Measurements from ENCODE around the gene UBE2Q2.
"Not testable (repeated sequence)": the region's sequence is repeated elsewhere in the genome, so short reads cannot be mapped to it uniquely, and the experiment has no call there.

The UBE2Q2 gene

GRCh38 chr15:75832114-75832513 lies 11.1 kb upstream of the UBE2Q2 start:
- Histone ChIP-seq H3K27me3 (ENCODE audit: control insufficient read depth, insufficient read depth, low read length) (no peaks in the 10 kb centered on the region), H3K36me3 (ENCODE audit: control insufficient read depth, insufficient read depth, low read length) (no peaks in the 10 kb centered on the region), H3K4me3 (ENCODE audit: low read length) (no peak overlapping the region), H3K4me1 (ENCODE audit: control insufficient read depth, insufficient read depth, low read length) (no peaks in the 10 kb centered on the region), H3K9ac (ENCODE audit: low read length) (no peak overlapping the region), H3K27ac (ENCODE audit: low read depth, low read length) (no peak overlapping the region)

GRCh38 chr15:75834021-75834420 lies 9.2 kb upstream of the UBE2Q2 start:
- Histone ChIP-seq H3K9ac (ENCODE audit: low read length) (no peak overlapping the region), H3K4me3 (ENCODE audit: low read length) (no peak overlapping the region), H3K4me1 (ENCODE audit: control insufficient read depth, insufficient read depth, low read length) (no peaks in the 10 kb centered on the region), H3K27me3 (ENCODE audit: control insufficient read depth, insufficient read depth, low read length) (no peaks in the 10 kb centered on the region), H3K36me3 (ENCODE audit: control insufficient read depth, insufficient read depth, low read length) (no peaks in the 10 kb centered on the region), H3K27ac (ENCODE audit: low read depth, low read length) (no peak overlapping the region)

GRCh38 chr15:75835990-75836958 lies 7.0 kb upstream of the UBE2Q2 start:
- no peak overlapping the region for H3K9ac ChIP-seq (ENCODE audit: low read length)
- H3K27me3 ChIP-seq (ENCODE audit: control insufficient read depth, insufficient read depth, low read length), result no peaks in the 10 kb centered on the region
- H3K4me3 ChIP-seq (ENCODE audit: low read length), result no peak overlapping the region
- no peak overlapping the region for H3K27ac ChIP-seq (ENCODE audit: low read depth, low read length)
- peaks cover 2% of the 10 kb centered on the region for H3K4me1 ChIP-seq (ENCODE audit: control insufficient read depth, insufficient read depth, low read length)
- no peaks in the 10 kb centered on the region for H3K36me3 ChIP-seq (ENCODE audit: control insufficient read depth, insufficient read depth, low read length)

- H3K9ac ChIP-seq (ENCODE audit: low read length), result no peak overlapping the region
- no peak overlapping the region for H3K27ac ChIP-seq (ENCODE audit: low read depth, low read length)
- no peak overlapping the region for H3K4me3 ChIP-seq (ENCODE audit: low read length)
- H3K27me3 ChIP-seq (ENCODE audit: control insufficient read depth, insufficient read depth, low read length), result no peaks in the 10 kb centered on the region
- no peaks in the 10 kb centered on the region for H3K36me3 ChIP-seq (ENCODE audit: control insufficient read depth, insufficient read depth, low read length)
- H3K4me1 ChIP-seq (ENCODE audit: control insufficient read depth, insufficient read depth, low read length), result peaks cover 3% of the 10 kb centered on the region
These were observed 6.3 kb upstream of the UBE2Q2 start for GRCh38 chr15:75836959-75837334.

GRCh38 chr15:75840659-75841058 lies 2.6 kb upstream of the UBE2Q2 start:
- Histone ChIP-seq H3K27ac (ENCODE audit: low read depth, low read length) (no peak overlapping the region), H3K4me3 (ENCODE audit: low read length) (no peak overlapping the region), H3K36me3 (ENCODE audit: control insufficient read depth, insufficient read depth, low read length) (no peaks in the 10 kb centered on the region), H3K27me3 (ENCODE audit: control insufficient read depth, insufficient read depth, low read length) (no peaks in the 10 kb centered on the region), H3K9ac (ENCODE audit: low read length) (no peak overlapping the region), H3K4me1 (ENCODE audit: control insufficient read depth, insufficient read depth, low read length) (peaks cover 12% of the 10 kb centered on the region)

GRCh38 chr15:75841626-75842025 lies 1.6 kb upstream of the UBE2Q2 start:
- no peak overlapping the region for H3K9ac ChIP-seq (ENCODE audit: low read length)
- H3K27ac ChIP-seq (ENCODE audit: low read depth, low read length), result no peak overlapping the region

GRCh38 chr15:75843678-75844581 lies 683 bp downstream of the UBE2Q2 start:
- Histone ChIP-seq H3K4me3 (ENCODE audit: low read length) (peak overlapping the region; percentile 79), H3K27me3 (ENCODE audit: control insufficient read depth, insufficient read depth, low read length) (no peaks in the 10 kb centered on the region), H3K4me1 (ENCODE audit: control insufficient read depth, insufficient read depth, low read length) (peaks cover 13% of the 10 kb centered on the region), H3K9ac (ENCODE audit: low read length) (peak overlapping the region; percentile 80), H3K27ac (ENCODE audit: low read depth, low read length) (peak overlapping the region; percentile 97), H3K36me3 (ENCODE audit: control insufficient read depth, insufficient read depth, low read length) (no peaks in the 10 kb centered on the region)

More at GRCh38 chr15:75841626-75842025, 1.6 kb upstream of the UBE2Q2 start:
- Histone ChIP-seq H3K27me3 (ENCODE audit: control insufficient read depth, insufficient read depth, low read length) (no peaks in the 10 kb centered on the region), H3K4me1 (ENCODE audit: control insufficient read depth, insufficient read depth, low read length) (peaks cover 13% of the 10 kb centered on the region), H3K36me3 (ENCODE audit: control insufficient read depth, insufficient read depth, low read length) (no peaks in the 10 kb centered on the region), H3K4me3 (ENCODE audit: low read length) (no peak overlapping the region)

- no peaks in the 10 kb centered on the region for H3K27me3 ChIP-seq (ENCODE audit: control insufficient read depth, insufficient read depth, low read length)
- peak overlapping the region; percentile 79 for H3K4me3 ChIP-seq (ENCODE audit: low read length)
- peaks cover 13% of the 10 kb centered on the region for H3K4me1 ChIP-seq (ENCODE audit: control insufficient read depth, insufficient read depth, low read length)
- no peaks in the 10 kb centered on the region for H3K36me3 ChIP-seq (ENCODE audit: control insufficient read depth, insufficient read depth, low read length)
- H3K9ac ChIP-seq (ENCODE audit: low read length), result peak overlapping the region; percentile 64
- peak overlapping the region; percentile 97 for H3K27ac ChIP-seq (ENCODE audit: low read depth, low read length)
These were observed 1.5 kb downstream of the UBE2Q2 start for GRCh38 chr15:75844629-75845335.

GRCh38 chr15:75849167-75849566 lies 5.9 kb downstream of the UBE2Q2 start:
- H3K36me3 ChIP-seq (ENCODE audit: control insufficient read depth, insufficient read depth, low read length), result no peaks in the 10 kb centered on the region

GRCh38 chr15:75850708-75851107 lies 7.5 kb downstream of the UBE2Q2 start:
- Histone ChIP-seq H3K4me1 (ENCODE audit: control insufficient read depth, insufficient read depth, low read length) (peaks cover 1% of the 10 kb centered on the region), H3K27me3 (ENCODE audit: control insufficient read depth, insufficient read depth, low read length) (no peaks in the 10 kb centered on the region), H3K36me3 (ENCODE audit: control insufficient read depth, insufficient read depth, low read length) (no peaks in the 10 kb centered on the region), H3K4me3 (ENCODE audit: low read length) (no peak overlapping the region), H3K9ac (ENCODE audit: low read length) (no peak overlapping the region), H3K27ac (ENCODE audit: low read depth, low read length) (no peak overlapping the region)

More at GRCh38 chr15:75849167-75849566, 5.9 kb downstream of the UBE2Q2 start:
- Histone ChIP-seq H3K4me1 (ENCODE audit: control insufficient read depth, insufficient read depth, low read length) (peaks cover 10% of the 10 kb centered on the region), H3K27me3 (ENCODE audit: control insufficient read depth, insufficient read depth, low read length) (no peaks in the 10 kb centered on the region), H3K27ac (ENCODE audit: low read depth, low read length) (no peak overlapping the region), H3K9ac (ENCODE audit: low read length) (no peak overlapping the region), H3K4me3 (ENCODE audit: low read length) (no peak overlapping the region)

- not testable (repeated sequence) for H3K4me1 ChIP-seq (ENCODE audit: control insufficient read depth, insufficient read depth, low read length); H3K36me3 ChIP-seq (ENCODE audit: control insufficient read depth, insufficient read depth, low read length); H3K4me3 ChIP-seq (ENCODE audit: low read length)
These were observed 8.3 kb downstream of the UBE2Q2 start for GRCh38 chr15:75851566-75851965.

GRCh38 chr15:75857886-75858285 lies 14.6 kb downstream of the UBE2Q2 start:
- no peak overlapping the region for H3K4me3 ChIP-seq (ENCODE audit: low read length)
- H3K27ac ChIP-seq (ENCODE audit: low read depth, low read length), result no peak overlapping the region
- H3K36me3 ChIP-seq (ENCODE audit: control insufficient read depth, insufficient read depth, low read length), result no peaks in the 10 kb centered on the region
- H3K4me1 ChIP-seq (ENCODE audit: control insufficient read depth, insufficient read depth, low read length), result no peaks in the 10 kb centered on the region
- H3K27me3 ChIP-seq (ENCODE audit: control insufficient read depth, insufficient read depth, low read length), result no peaks in the 10 kb centered on the region
- H3K9ac ChIP-seq (ENCODE audit: low read length), result no peak overlapping the region

More at GRCh38 chr15:75851566-75851965, 8.3 kb downstream of the UBE2Q2 start:
- not testable (repeated sequence) for H3K27me3 ChIP-seq (ENCODE audit: control insufficient read depth, insufficient read depth, low read length); H3K27ac ChIP-seq (ENCODE audit: low read depth, low read length); H3K9ac ChIP-seq (ENCODE audit: low read length)

Data from rectal smooth muscle tissue (tissue), 1 donor.